Prostate gland (tissue), 2 donors: ENCODE measurements around the gene CNTNAP2.

Experiments
- CTCF ChIP-seq, 4 experiments: fragments of 200-600 bp in 2 of 4; fragments of 450-650 bp in 2 of 4; sonication (generic) in 2 of 4; IDR thresholded peaks; 1 replicate in 3 of 4; 2 replicates in 1 of 4; pipeline ENCODE4 v1.5.1; 2016 to 2019; ENCODE audit warnings: antibody characterized with exemption in 4 of 4, mild to moderate bottlenecking in 2 of 4, moderate library complexity in 2 of 4
- POLR2A ChIP-seq: fragments of 450-650 bp; IDR thresholded peaks from one replicate; pipeline ENCODE4 v1.6.1; 2016; ENCODE audit warnings: antibody characterized with exemption, mild to moderate bottlenecking
- POLR2AphosphoS5 ChIP-seq: sonication (generic); formaldehyde crosslinking; IDR thresholded peaks from one replicate; pipeline ENCODE4 v1.6.1; 2017; ENCODE audit warnings: antibody characterized with exemption

GRCh38 chr7:148031811-148032210 lies 1915.2 kb downstream of the CNTNAP2 start:
- TF ChIP-seq CTCF (IDR thresholded peaks at IDR 0.05) (no peak), POLR2AphosphoS5 (no peak), POLR2A (no peak)
